Stimulated activated CD8-positive, alpha-beta memory T cell treated with anti-CD3 and anti-CD28 coated beads, Interleukin-2, amount 100 ng/mL, for 1 hour (primary cell): ENCODE measurements around the gene PCDHGA7.
"Not testable (repeated sequence)": the region's sequence is repeated elsewhere in the genome, so short reads cannot be mapped to it uniquely, and the experiment has no call there.

Experiments used
- DNase-seq, 2 donors: peaks; one replicate each; pipeline ENCODE4 v3.0.0-alpha.2; 2020; ENCODE audit warnings: low read depth in 2 of 2

Gene PCDHGA7

DNA sequence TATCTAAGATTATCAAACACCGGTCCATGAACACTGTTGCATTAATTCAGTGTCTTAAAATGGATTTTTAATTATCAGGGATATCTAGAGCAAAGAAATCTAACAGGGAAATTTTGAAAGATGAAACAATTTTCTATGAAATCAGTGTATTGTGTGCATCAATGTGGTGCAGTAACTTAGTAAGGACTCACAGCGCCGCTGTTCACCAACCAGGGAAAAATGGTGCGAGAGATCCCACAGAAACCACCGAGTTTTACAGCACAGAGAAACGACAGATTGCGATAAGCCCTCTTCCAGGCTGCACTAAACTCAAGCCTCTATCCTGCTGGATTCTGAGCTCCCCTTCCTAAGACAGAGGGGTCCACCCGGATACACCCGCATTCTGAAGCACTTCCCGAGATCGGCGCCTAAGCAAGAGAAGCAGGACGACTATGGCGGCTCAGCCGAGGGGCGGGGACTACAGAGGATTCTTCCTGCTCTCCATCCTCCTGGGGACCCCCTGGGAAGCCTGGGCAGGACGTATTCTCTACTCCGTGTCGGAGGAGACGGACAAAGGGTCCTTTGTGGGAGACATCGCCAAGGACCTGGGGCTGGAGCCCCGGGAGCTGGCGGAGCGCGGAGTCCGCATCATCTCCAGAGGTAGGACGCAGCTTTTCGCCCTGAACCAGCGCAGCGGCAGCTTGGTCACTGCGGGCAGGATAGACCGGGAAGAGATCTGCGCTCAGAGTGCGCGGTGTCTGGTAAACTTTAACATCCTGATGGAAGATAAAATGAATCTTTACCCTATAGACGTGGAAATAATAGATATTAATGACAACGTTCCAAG, at the start of gene PCDHGA7:
Gene PCDHGA7, plus strand, starts transcription at position 274 of the 826 bp plus-strand sequence. Its CDS starts 158 bp downstream, at position 432.
- no peak for DNase-seq

DNA sequence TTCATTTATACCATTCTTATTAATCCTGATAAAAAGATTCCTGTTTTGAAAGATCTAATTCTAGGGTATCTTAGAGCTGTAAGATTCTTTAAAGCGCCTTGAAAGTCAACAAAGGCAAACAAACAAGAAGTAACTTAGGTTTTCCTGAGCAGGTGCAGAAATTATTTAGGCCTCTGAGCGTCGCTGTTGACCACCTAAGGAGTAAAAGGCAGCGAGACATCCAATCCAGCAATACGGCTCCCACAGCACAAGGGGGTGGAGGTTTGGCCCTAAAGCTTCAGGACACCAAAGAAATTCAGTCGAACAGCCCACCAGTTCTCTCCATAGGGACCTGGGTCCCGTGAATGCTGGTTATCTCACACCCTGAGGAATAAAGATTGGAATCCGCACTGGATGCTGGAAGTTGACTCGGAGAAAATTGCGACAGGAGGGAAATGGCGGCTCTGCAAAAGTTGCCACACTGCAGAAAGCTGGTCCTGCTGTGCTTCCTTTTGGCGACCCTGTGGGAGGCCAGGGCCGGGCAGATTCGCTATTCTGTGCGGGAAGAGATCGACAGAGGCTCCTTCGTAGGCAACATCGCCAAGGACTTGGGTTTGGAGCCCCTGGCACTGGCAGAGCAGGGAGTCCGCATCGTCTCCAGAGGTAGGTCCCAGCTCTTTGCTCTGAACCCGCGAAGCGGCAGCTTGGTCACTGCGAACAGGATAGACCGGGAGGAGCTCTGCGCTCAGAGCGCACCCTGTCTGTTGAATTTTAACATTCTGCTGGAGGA, 43.8 kb upstream of the PCDHGA7 start, which contains the start of gene PCDHGA2:
Gene PCDHGA2, plus strand, starts transcription at position 223 of the 769 bp plus-strand sequence.
- DNase-seq, result no peak

DNA sequence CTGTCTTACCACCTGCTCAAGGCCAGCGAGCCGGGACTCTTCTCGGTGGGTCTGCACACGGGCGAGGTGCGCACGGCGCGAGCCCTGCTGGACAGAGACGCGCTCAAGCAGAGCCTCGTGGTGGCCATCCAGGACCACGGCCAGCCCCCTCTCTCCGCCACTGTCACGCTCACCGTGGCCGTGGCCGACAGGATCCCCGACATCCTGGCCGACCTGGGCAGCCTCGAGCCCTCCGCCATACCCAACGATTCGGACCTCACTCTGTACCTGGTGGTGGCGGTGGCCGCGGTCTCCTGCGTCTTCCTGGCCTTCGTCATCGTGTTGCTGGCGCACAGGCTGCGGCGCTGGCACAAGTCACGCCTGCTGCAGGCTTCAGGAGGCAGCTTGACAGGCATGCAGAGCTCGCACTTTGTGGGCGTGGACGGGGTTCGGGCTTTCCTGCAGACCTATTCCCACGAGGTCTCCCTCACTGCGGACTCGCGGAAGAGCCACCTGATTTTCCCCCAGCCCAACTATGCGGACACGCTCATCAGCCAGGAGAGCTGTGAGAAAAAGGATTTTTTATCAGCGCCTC, 41.7 kb upstream of the PCDHGA7 start:
- not testable (repeated sequence) for DNase-seq

DNA sequence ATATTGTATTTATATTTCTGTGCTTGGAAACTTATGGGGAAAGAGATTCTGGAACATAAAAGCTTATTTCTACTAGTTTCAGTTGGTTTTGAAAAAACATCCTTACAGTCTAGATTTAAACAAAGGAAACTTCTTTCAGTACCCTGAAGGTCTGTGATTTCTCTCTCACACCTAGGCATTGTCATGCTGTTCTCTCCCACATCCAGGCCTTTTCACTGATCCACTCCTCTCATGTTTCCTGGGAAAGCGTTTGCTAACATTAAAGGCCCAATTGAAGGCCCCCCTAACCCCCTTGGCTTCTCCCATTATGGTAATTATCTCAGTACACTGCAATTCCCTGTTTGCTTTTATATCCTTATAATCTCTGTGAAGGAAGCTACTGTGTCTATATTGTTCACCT, 39.8 kb upstream of the PCDHGA7 start:
- no peak for DNase-seq

DNA sequence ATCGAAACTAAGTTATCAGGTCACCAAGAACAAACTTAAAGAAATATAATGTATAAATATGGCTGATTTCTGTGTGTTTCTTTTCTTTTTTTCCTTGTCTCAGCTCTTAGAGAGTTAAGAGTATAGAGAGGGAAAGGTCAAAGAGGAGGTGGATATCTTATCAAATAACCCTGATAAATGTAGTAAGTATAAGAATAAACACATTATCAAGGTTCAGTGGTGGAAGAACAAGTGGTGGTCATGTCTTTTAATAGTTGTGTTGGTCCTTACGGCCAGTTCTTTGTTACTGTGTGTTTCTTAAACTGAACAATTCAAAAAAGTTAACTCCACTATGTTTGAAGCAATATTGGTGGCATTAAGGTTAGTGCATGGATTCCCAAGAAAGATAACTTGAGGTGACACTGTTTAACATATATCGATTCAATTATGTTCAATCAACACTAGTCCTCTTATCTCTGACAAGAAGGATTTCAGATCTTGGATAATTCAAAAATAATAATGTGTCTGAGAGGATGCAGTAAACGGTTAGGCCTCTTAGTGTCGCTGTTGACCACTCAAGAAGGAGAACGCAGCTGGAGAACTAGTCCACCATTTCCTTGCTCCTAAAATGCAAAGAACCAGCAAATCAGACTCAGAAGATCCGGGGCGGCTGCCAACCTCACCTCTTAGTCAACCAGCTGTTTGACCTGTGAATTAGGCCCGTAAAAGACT, 39.1 kb upstream of the PCDHGA7 start, which contains the start of gene PCDHGA3:
Gene PCDHGA3, plus strand, starts transcription at position 588 of the 711 bp plus-strand sequence. CDS start 205 bp downstream, outside the sequence.
- no peak for DNase-seq

DNA sequence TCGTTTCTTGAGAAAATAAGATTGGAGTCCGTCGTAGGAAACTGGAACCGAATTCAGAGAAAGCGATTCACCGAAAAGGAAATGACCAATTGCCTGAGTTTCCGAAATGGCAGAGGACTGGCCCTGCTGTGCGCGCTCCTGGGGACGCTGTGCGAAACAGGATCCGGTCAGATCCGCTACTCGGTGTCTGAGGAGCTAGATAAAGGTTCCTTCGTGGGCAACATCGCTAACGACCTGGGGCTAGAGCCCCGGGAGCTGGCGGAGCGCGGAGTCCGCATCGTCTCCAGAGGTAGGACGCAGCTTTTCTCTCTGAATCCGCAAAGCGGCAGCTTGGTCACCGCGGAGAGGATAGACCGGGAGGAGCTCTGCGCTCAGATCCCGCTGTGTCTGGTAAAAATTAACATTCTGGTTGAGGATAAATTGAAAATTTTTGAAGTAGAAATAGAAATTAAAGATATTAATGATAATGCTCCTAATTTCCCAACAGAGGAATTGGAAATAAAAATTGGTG, 38.5 kb upstream of the PCDHGA7 start:
- no peak for DNase-seq

DNA sequence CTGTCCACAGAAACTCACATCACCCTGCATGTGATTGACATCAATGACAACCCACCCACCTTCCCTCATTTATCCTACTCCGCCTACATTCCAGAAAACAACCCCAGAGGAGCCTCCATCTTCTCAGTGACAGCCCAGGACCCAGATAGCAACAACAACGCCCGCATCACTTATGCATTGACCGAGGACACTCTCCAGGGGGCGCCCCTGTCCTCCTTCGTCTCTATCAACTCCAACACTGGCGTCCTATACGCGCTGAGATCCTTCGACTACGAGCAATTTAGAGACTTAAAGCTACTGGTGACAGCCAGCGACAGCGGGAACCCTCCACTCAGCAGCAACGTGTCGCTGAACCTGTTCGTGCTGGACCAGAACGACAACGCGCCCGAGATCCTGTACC, 37.2 kb upstream of the PCDHGA7 start:
- no peak for DNase-seq

DNA sequence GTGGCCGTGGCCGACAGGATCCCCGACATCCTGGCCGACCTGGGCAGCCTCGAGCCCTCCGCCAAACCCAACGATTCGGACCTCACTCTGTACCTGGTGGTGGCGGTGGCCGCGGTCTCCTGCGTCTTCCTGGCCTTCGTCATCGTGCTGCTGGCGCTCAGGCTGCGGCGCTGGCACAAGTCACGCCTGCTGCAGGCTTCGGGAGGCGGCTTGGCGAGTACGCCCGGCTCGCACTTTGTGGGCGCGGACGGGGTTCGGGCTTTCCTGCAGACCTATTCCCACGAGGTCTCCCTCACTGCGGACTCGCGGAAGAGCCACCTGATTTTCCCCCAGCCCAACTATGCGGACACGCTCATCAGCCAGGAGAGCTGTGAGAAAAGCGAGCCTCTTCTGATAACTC, 36.5 kb upstream of the PCDHGA7 start:
- DNase-seq, result not testable (repeated sequence)

DNA sequence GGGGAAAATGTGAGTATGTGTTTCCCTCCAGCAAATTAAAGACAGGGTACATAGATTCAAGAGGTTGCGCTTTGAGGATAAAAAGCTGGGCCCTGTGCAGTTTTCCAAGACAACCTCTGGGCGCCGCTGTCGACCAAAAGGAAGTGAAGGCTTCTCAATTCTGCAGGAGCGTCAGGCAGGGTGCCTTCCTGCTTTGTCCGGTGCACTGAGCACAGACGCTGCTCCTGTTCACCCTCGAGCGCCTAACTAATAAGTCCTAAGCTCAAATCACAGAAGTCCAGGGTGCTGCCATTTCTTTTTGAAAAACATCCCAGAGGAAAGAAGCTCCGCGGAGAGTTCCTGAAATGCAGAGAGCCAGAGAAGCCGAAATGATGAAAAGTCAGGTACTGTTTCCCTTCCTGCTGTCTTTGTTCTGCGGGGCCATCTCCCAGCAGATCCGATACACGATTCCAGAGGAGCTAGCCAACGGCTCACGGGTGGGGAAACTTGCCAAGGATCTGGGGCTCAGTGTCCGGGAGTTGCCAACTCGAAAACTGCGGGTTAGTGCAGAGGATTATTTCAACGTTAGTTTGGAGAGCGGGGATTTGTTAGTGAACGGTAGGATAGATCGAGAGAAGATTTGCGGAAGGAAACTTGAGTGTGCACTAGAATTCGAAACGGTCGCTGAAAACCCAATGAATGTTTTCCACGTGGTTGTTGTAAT, 32.5 kb upstream of the PCDHGA7 start, which contains the start of gene PCDHGB1:
Gene PCDHGB1, plus strand, starts transcription at position 183 of the 703 bp plus-strand sequence. Its CDS starts 162 bp downstream, at position 345.
- no peak for DNase-seq

DNA sequence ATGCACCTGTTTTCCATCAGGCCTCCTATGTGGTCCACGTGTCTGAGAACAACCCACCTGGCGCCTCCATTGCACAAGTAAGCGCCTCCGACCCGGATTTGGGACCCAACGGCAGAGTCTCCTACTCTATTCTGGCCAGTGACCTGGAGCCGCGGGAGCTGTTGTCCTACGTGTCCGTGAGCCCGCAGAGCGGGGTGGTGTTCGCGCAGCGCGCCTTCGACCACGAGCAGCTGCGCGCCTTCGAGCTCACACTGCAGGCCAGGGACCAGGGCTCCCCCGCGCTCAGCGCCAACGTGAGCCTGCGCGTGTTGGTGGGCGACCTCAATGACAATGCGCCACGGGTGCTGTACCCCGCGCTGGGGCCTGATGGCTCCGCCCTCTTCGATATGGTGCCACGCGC, 31.0 kb upstream of the PCDHGA7 start:
- DNase-seq, result no peak

DNA sequence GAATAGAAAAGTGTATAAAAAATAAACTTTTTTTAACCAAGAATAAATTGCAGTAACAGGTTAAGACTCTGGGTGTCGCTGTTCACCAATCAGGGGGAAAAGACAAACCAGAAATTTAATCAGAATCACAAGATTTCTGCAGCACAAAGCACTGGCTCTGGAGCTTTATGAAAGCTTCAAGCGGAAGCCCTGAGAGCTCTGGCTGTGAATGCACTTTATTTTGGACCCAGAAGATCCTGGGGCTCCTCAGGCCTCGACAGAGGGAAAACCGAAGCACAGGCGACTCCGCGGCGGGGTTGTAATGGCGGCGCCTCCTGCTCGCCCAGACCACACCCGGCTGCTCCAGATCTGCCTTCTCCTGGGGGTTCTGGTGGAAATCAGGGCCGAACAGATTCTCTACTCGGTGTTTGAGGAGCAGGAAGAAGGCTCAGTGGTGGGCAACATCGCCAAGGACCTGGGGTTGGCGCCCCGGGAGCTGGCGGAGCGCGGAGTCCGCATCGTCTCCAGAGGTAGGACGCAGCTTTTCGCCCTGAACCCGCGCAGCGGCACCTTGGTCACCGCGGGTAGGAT, 27.6 kb upstream of the PCDHGA7 start, which contains the start of gene PCDHGA4:
Gene PCDHGA4, plus strand, starts transcription at position 122 of the 570 bp plus-strand sequence. Its CDS starts 87 bp downstream, at position 209.
- DNase-seq, result no peak

DNA sequence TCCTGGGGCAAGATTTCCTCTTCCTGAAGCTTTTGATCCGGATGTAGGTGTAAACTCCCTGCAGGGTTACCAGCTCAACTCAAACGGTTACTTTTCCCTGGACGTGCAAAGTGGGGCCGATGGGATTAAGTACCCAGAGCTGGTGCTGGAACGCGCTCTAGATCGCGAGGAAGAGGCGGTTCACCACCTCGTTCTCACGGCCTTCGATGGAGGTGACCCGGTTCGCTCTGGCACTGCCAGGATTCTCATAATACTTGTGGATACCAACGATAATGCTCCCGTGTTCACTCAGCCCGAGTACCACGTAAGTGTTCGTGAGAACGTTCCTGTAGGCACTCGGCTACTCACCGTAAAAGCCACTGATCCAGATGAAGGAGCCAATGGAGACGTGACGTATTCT, 26.9 kb upstream of the PCDHGA7 start:
- DNase-seq, result no peak

DNA sequence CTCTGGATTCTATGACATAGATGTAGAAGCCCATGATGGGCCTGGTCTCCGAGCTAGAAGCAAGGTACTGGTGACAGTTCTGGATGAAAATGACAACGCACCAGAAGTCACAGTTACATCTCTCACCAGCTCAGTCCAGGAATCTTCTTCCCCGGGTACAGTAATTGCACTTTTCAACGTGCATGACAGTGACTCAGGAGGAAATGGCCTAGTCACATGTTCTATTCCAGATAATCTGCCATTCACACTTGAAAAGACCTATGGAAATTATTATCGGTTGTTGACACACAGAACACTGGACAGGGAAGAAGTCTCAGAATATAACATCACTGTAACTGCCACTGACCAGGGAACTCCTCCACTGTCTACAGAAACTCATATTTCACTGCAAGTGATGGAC, 26.4 kb upstream of the PCDHGA7 start:
- no peak for DNase-seq

DNA sequence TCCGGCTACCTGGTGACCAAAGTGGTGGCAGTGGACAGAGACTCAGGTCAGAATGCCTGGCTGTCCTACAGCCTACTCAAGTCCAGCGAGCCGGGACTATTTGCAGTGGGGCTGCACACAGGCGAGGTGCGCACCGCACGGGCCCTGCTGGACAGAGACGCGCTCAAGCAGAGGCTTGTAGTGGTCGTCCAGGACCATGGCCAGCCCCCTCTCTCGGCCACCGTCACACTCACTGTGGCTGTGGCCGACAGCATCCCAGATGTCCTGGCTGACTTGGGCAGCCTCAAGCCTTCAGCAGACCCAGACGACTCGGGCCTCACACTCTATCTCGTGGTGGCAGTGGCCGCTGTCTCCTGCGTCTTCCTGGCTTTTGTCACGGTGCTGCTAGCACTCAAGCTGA, 25.6 kb upstream of the PCDHGA7 start:
- DNase-seq, result no peak

DNA sequence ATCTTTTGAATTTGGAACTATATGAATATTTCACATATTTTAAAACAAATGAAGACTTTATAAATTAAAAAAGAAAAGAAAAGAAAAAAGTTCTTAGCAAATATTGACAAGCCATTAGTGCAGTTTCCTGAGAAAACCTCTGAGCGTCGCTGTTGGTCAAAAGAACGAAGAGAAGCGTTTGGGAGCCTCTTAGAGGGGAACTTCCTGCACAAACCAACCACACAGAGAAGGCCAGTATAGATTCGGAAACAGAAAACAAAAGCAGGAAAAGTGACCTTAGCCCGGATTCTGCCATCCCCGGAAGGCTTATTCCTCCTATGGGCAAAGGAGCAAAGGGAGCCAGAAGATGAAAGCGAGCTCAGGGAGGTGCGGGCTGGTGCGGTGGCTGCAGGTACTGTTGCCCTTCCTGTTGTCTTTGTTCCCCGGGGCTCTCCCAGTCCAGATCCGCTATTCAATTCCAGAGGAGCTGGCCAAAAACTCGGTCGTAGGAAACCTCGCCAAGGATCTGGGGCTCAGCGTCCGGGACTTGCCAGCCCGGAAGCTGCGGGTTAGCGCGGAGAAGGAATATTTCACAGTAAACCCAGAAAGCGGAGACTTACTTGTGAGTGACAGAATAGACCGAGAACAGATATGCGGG, 22.6 kb upstream of the PCDHGA7 start, which contains the start of gene PCDHGB2:
Gene PCDHGB2, plus strand, starts transcription at position 205 of the 637 bp plus-strand sequence. Its CDS starts 142 bp downstream, at position 347.
- DNase-seq, result no peak

DNA sequence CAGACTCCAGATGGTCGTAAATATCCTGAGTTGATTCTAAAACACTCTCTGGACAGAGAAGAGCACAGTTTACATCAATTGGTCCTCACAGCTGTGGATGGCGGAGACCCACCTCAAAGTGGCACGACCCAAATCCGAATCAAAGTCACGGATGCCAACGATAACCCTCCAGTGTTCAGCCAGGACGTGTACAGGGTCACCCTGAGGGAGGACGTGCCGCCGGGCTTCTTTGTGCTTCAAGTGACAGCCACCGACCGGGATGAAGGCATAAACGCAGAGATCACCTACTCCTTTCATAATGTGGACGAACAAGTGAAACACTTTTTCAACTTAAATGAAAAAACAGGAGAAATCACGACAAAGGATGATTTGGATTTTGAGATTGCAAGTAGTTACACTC, 21.9 kb upstream of the PCDHGA7 start:
- no peak for DNase-seq

DNA sequence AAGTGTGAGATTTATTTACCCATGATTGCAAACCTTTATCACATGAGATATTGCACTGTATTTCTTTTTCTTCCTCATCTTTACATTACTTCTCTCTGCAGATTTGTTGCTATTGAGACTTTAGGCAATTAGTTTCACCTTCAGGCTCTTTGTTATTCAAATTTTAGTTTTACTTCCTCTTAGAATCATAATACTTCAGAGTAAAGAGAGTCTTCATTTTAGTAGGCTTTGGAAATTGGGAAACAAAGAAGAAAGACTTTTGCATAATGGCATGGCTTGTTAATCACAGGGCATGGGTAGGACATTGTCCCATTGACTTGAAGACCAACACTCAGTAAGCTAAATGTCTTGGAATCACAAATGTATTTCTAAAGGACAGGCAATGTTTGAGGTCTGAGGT, 19.8 kb upstream of the PCDHGA7 start:
- no peak for DNase-seq

DNA sequence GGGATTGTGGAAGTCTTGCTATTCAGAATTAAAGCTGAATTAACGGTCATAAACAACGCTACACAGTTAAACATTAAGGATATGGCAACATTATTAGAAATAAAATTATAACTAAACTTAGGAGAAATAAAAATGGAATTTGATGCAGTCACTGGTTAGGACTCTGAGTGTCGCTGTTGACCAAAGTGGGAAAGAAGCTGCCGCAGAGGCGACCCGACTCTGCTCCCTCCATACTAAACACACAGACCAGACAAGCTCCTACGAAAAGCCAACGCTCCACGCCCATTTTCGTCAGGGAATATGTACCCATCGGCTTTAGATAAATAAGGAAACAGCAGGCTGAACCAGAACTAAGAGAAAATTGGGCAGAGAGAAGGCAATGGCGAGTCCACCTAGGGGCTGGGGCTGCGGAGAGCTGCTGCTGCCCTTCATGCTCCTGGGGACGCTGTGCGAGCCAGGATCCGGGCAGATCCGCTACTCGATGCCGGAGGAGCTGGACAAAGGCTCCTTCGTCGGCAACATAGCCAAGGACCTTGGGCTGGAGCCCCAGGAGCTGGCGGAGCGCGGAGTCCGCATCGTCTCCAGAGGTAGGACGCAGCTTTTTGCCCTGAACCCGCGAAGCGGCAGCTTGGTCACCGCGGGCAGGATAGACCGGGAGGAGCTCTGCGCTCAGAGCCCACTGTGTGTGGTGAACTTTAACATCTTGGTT, 18.4 kb upstream of the PCDHGA7 start, which contains the start of gene PCDHGA5:
Gene PCDHGA5, plus strand, starts transcription at position 211 of the 709 bp plus-strand sequence. Its CDS starts 169 bp downstream, at position 380.
- no peak for DNase-seq
